ENCODE results near the gene SPAG9. TPM values are rescaled to one million over a fixed set of nuclear protein-coding genes. Genes with fewer than 3 reads are reported as not detected.
"Not testable (repeated sequence)": the region's sequence is repeated elsewhere in the genome, so short reads cannot be mapped to it uniquely, and the experiment has no call there.

Gene SPAG9
- total RNA-seq, 1 donor: 192 TPM

DNA sequence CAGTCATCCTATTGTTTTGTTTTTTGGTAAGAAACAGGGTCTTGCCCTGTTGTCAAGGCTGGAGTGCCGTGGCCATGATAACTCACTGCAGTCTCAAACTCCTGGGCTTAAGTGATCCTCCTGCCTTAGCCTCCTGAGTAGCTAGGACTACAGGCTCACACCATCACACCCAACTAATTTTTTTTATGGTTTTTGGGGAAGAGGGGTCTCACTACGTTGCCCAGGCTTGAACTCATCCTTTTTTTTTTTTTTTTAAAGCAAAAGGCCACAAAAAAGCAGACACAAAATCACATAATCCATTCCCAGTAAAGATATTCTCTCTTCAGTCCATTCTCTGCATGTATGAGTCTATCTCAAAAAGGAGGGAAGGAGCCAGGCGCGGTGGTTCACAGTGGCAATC is 5.5 kb downstream of the SPAG9 start:
- no peak overlapping the region for H3K27ac ChIP-seq (ENCODE audit: low read depth, low read length)
- peaks cover 99% of the 10 kb centered on the region for H3K79me2 ChIP-seq (ENCODE audit: insufficient read depth, low read length)
- peaks cover 26% of the 10 kb centered on the region for H3K4me1 ChIP-seq (ENCODE audit: insufficient read depth, low read length)
- no peaks in the 10 kb centered on the region for H3K9me3 ChIP-seq (ENCODE audit: low read depth, low read length)
- no peak overlapping the region for H3K4me3 ChIP-seq (ENCODE audit: insufficient read depth, low read length)
- H3K27me3 ChIP-seq (ENCODE audit: insufficient read depth, low read length): no peaks in the 10 kb centered on the region
- TF ChIP-seq, protein P1, sequence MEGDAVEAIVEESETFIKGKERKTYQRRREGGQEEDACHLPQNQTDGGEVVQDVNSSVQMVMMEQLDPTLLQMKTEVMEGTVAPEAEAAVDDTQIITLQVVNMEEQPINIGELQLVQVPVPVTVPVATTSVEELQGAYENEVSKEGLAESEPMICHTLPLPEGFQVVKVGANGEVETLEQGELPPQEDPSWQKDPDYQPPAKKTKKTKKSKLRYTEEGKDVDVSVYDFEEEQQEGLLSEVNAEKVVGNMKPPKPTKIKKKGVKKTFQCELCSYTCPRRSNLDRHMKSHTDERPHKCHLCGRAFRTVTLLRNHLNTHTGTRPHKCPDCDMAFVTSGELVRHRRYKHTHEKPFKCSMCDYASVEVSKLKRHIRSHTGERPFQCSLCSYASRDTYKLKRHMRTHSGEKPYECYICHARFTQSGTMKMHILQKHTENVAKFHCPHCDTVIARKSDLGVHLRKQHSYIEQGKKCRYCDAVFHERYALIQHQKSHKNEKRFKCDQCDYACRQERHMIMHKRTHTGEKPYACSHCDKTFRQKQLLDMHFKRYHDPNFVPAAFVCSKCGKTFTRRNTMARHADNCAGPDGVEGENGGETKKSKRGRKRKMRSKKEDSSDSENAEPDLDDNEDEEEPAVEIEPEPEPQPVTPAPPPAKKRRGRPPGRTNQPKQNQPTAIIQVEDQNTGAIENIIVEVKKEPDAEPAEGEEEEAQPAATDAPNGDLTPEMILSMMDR (IDR thresholded peaks at IDR 0.05; ENCODE audit: extremely low read depth, low read depth, low read length): no peak
- H2AFZ ChIP-seq (ENCODE audit: low read length): no peak overlapping the region
- peaks cover 33% of the 10 kb centered on the region for H4K20me1 ChIP-seq (ENCODE audit: insufficient read depth, low read length)
- no peak overlapping the region for H3K4me2 ChIP-seq (ENCODE audit: insufficient read depth, low read length)
- DNase-seq (ENCODE audit: insufficient read length, low spot score, missing footprints): no peak
- H3K36me3 ChIP-seq (ENCODE audit: insufficient read depth, low read length): no peaks in the 10 kb centered on the region

DNA sequence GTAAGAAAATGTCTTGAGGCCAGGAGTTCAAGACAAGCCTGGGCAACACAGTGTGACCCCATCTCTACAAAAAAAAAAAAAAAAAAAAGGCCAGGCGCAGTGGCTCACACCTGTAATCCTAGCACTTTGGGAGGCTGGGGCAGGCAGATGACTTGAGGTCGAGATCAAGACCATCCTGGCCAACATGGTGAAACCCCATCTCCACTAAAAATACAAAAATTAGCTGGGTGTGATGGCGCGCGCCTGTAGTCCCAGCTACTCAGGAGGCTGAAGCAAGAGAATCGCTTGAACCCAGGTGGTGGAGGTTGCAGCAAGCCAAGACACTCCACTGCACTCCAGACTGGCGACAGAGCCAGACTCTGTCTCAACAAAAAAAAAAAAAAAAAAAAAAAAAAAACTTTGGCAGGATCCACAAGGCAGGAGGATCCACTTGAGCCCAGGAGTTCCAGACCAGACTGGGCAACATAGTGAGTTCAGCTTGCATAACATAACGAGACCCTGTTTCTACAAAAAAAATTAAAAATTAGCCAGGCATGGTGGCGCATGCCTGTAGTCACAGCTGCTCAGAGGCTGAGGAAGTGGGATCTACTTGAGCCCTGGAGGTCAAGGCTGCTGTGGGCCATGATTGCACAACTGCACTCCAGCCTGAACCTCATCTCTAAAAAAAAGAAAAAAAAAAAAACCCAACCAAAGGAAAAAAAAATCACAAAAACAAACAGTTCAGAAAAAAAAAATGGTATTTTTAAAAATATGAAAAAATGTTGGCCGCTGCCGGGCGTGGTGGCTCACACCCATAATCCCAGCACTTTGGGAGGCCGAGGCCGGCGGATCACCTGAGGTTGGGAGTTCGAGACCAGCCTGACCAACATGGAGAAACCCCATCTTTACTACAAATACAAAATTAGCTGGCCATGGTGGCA is 8.1 kb downstream of the SPAG9 start:
- H3K27ac ChIP-seq (ENCODE audit: low read depth, low read length); H3K9me3 ChIP-seq (ENCODE audit: low read depth, low read length); H3K4me3 ChIP-seq (ENCODE audit: insufficient read depth, low read length); H3K4me2 ChIP-seq (ENCODE audit: insufficient read depth, low read length); DNase-seq (ENCODE audit: insufficient read length, low spot score, missing footprints); H3K36me3 ChIP-seq (ENCODE audit: insufficient read depth, low read length); H2AFZ ChIP-seq (ENCODE audit: low read length); H3K27me3 ChIP-seq (ENCODE audit: insufficient read depth, low read length): not testable (repeated sequence)
- Histone ChIP-seq H3K4me1 (ENCODE audit: insufficient read depth, low read length) (peaks cover 12% of the 10 kb centered on the region), H4K20me1 (ENCODE audit: insufficient read depth, low read length) (peaks cover 21% of the 10 kb centered on the region), H3K79me2 (ENCODE audit: insufficient read depth, low read length) (peaks cover 97% of the 10 kb centered on the region)

DNA sequence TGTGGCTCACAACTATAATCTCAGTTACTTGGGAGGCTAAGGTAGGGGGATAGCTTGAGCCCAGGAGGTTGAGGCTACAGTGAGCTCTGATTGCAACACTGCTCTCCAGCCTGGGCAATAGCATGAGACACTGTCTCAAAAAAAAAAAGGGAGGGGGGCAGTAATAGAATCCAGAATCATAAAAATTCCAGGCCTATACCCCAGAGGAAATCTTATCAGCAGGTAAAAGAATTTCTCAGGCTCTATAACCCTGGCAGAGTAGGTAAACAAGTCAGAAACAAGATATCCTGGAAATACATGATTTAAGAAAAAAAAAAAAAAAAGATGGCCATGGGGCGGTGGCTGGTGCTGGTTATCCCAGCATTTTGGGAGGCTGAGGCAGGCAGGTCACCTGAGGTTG is 12.9 kb downstream of the SPAG9 start:
- Histone ChIP-seq H3K4me1 (ENCODE audit: insufficient read depth, low read length) (peaks cover 19% of the 10 kb centered on the region), H2AFZ (ENCODE audit: low read length) (no peak overlapping the region), H3K4me2 (ENCODE audit: insufficient read depth, low read length) (no peak overlapping the region), H3K36me3 (ENCODE audit: insufficient read depth, low read length) (peaks cover 3% of the 10 kb centered on the region), H4K20me1 (ENCODE audit: insufficient read depth, low read length) (peaks cover 26% of the 10 kb centered on the region), H3K4me3 (ENCODE audit: insufficient read depth, low read length) (no peak overlapping the region), H3K27ac (ENCODE audit: low read depth, low read length) (no peak overlapping the region), H3K79me2 (ENCODE audit: insufficient read depth, low read length) (peaks cover 92% of the 10 kb centered on the region), H3K9me3 (ENCODE audit: low read depth, low read length) (no peaks in the 10 kb centered on the region), H3K27me3 (ENCODE audit: insufficient read depth, low read length) (no peaks in the 10 kb centered on the region)
- TF ChIP-seq, protein P1 (IDR thresholded peaks at IDR 0.05; ENCODE audit: extremely low read depth, low read depth, low read length): no peak
- DNase-seq (ENCODE audit: insufficient read length, low spot score, missing footprints): no peak

DNA sequence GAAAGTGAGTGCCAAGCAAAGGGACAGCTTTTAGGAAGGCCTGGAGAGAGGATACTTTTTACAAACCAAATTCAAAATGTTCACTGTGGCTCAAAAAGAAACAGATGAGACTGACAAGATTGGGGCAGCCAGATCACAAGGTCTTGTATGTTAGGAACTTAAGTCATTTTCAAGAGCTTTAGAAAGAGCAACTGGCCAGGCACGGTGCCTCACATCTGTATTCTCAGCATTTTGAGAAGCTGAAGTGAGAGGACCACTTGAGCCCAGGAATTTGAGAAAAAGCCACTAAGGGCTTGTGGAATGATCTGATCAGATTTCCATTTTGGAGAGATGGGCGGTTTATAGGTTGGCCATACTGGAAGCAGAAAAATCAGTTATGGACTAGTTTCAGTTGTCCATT is 17.2 kb downstream of the SPAG9 start:
- Histone ChIP-seq H2AFZ (ENCODE audit: low read length) (no peak overlapping the region), H3K36me3 (ENCODE audit: insufficient read depth, low read length) (no peaks in the 10 kb centered on the region), H3K4me2 (ENCODE audit: insufficient read depth, low read length) (peak overlapping the region; percentile 59), H3K9me3 (ENCODE audit: low read depth, low read length) (no peaks in the 10 kb centered on the region), H3K27ac (ENCODE audit: low read depth, low read length) (peak overlapping the region; percentile 40), H3K4me1 (ENCODE audit: insufficient read depth, low read length) (peaks cover 17% of the 10 kb centered on the region), H3K4me3 (ENCODE audit: insufficient read depth, low read length) (peak overlapping the region; percentile 10), H3K27me3 (ENCODE audit: insufficient read depth, low read length) (no peaks in the 10 kb centered on the region), H4K20me1 (ENCODE audit: insufficient read depth, low read length) (peaks cover 27% of the 10 kb centered on the region), H3K79me2 (ENCODE audit: insufficient read depth, low read length) (peaks cover 92% of the 10 kb centered on the region)
- TF ChIP-seq, protein P1 (IDR thresholded peaks at IDR 0.05; ENCODE audit: extremely low read depth, low read depth, low read length): no peak
- no peak for DNase-seq (ENCODE audit: insufficient read length, low spot score, missing footprints)
